Dermis blood vessel endothelial cell (primary cell): ENCODE data around the gene TNFRSF19. TPM values are rescaled to one million over a fixed set of nuclear protein-coding genes. Genes with fewer than 3 reads are reported as not detected.

ENCODE experiments used
- DNase-seq: peaks from one replicate; pipeline ENCODE4 v3.0.0; 2010
- total RNA-seq: library from RNA; depleted of rRNA; stranded (reverse); fragments of >200 nt; gene quantifications from 2 replicates; pipeline ENCODE4 v1.2.3, GENCODE V29; 2014

TNFRSF19 gene
- total RNA-seq, 1 donor from 2014 or later = 0.17 TPM

- no peak for DNase-seq
Measured at GRCh38 chr13:23629566-23630272, 59.5 kb downstream of the TNFRSF19 start.

- no peak for DNase-seq
Measured at GRCh38 chr13:23630349-23631093, 60.3 kb downstream of the TNFRSF19 start.

- no peak for DNase-seq
Measured at GRCh38 chr13:23631311-23632047, 61.3 kb downstream of the TNFRSF19 start.

- no peak for DNase-seq
Measured at GRCh38 chr13:23632048-23632582, 61.9 kb downstream of the TNFRSF19 start.

- DNase-seq = no peak
Measured at GRCh38 chr13:23632741-23633140, 62.5 kb downstream of the TNFRSF19 start.

GRCh38 chr13:23634897-23635296, 64.7 kb downstream of the TNFRSF19 start:
- no peak for DNase-seq

- DNase-seq = no peak
Measured at GRCh38 chr13:23636360-23636759, 66.1 kb downstream of the TNFRSF19 start.

GRCh38 chr13:23637829-23638228, 67.6 kb downstream of the TNFRSF19 start:
- no peak for DNase-seq

GRCh38 chr13:23639674-23640073, 69.5 kb downstream of the TNFRSF19 start:
- no peak for DNase-seq

GRCh38 chr13:23642110-23642509, 71.9 kb downstream of the TNFRSF19 start:
- DNase-seq = no peak

GRCh38 chr13:23643338-23644125, 73.3 kb downstream of the TNFRSF19 start:
- DNase-seq = peak; percentile 37

GRCh38 chr13:23644126-23644419, 73.9 kb downstream of the TNFRSF19 start:
- no peak for DNase-seq

- DNase-seq = no peak
Measured at GRCh38 chr13:23644527-23645138, 74.4 kb downstream of the TNFRSF19 start.

- no peak for DNase-seq
Measured at GRCh38 chr13:23645851-23646250, 75.6 kb downstream of the TNFRSF19 start.

- no peak for DNase-seq
Measured at GRCh38 chr13:23651439-23651838, 81.2 kb downstream of the TNFRSF19 start.

- no peak for DNase-seq
Measured at GRCh38 chr13:23651887-23652286, 81.7 kb downstream of the TNFRSF19 start.

- peak; percentile 11 for DNase-seq
Measured at GRCh38 chr13:23652909-23653726, 82.9 kb downstream of the TNFRSF19 start.

- DNase-seq = peak; percentile 7
Measured at GRCh38 chr13:23654111-23655110, 84.2 kb downstream of the TNFRSF19 start.

GRCh38 chr13:23655321-23655720, 85.1 kb downstream of the TNFRSF19 start:
- no peak for DNase-seq
